GM18507 (cell line): ENCODE measurements around the gene RHEBL1.

Experiments used
- DNase-seq: peaks from one replicate; pipeline ENCODE4 v3.0.0; 2011; ENCODE audit warnings: low read depth; ENCODE audit not compliant: insufficient read length; ENCODE audit errors: extremely low spot score
- FAIRE-seq: peaks from 2 replicates; lab custom pipeline; 2011; peaks lifted over from hg19 to GRCh38; lab: Jason Lieb, UNC

The RHEBL1 gene

GRCh38 chr12:49057888-49058287, 11.9 kb downstream of the RHEBL1 start:
- DNase-seq (no peak), FAIRE-seq (peak; percentile 50)

GRCh38 chr12:49055978-49056754, 13.6 kb downstream of the RHEBL1 start:
- FAIRE-seq (peak; percentile 98), DNase-seq (peak; percentile 70)

GRCh38 chr12:49055092-49055491, 14.7 kb downstream of the RHEBL1 start:
- FAIRE-seq, result no peak
- DNase-seq, result no peak

- no peak for FAIRE-seq
Measured at GRCh38 chr12:49054524-49054923, 15.3 kb downstream of the RHEBL1 start.

GRCh38 chr12:49054096-49054495, 15.7 kb downstream of the RHEBL1 start:
- no peak for DNase-seq
- no peak for FAIRE-seq

More at GRCh38 chr12:49054524-49054923, 15.3 kb downstream of the RHEBL1 start:
- no peak for DNase-seq

- FAIRE-seq (no peak), DNase-seq (no peak)
Measured at GRCh38 chr12:49052451-49053208, 17.1 kb downstream of the RHEBL1 start.

- no peak for FAIRE-seq
- no peak for DNase-seq
Measured at GRCh38 chr12:49051777-49052438, 17.9 kb downstream of the RHEBL1 start.

GRCh38 chr12:49051373-49051764, 18.4 kb downstream of the RHEBL1 start:
- no peak for FAIRE-seq

GRCh38 chr12:49050507-49051372, 19.0 kb downstream of the RHEBL1 start:
- no peak for DNase-seq
- FAIRE-seq, result no peak

More at GRCh38 chr12:49051373-49051764, 18.4 kb downstream of the RHEBL1 start:
- no peak for DNase-seq

- FAIRE-seq (no peak), DNase-seq (no peak)
Measured at GRCh38 chr12:49049566-49050224, 20.1 kb downstream of the RHEBL1 start.

GRCh38 chr12:49048953-49049352, 20.8 kb downstream of the RHEBL1 start:
- DNase-seq, result no peak
- no peak for FAIRE-seq

GRCh38 chr12:49046129-49046895, 23.5 kb downstream of the RHEBL1 start:
- no peak for DNase-seq

GRCh38 chr12:49044660-49045059, 25.1 kb downstream of the RHEBL1 start:
- DNase-seq (no peak), FAIRE-seq (no peak)

More at GRCh38 chr12:49046129-49046895, 23.5 kb downstream of the RHEBL1 start:
- FAIRE-seq, result no peak

GRCh38 chr12:49043856-49044258, 25.9 kb downstream of the RHEBL1 start:
- DNase-seq, result peak; percentile 50
- FAIRE-seq, result peak; percentile 76

- no peak for FAIRE-seq
- DNase-seq, result no peak
Measured at GRCh38 chr12:49043241-49043640, 26.5 kb downstream of the RHEBL1 start.

GRCh38 chr12:49041881-49042484, 27.8 kb downstream of the RHEBL1 start:
- FAIRE-seq, result no peak

GRCh38 chr12:49041036-49041880, 28.5 kb downstream of the RHEBL1 start:
- FAIRE-seq (no peak), DNase-seq (no peak)

More at GRCh38 chr12:49041881-49042484, 27.8 kb downstream of the RHEBL1 start:
- no peak for DNase-seq
